NCI-H128 (cell line): ENCODE results near the gene ADGRB2.

ENCODE experiments used
- DNase-seq: peaks from one replicate; lab custom pipeline; 2025; ENCODE audit not compliant: unreplicated experiment; lab: John Stamatoyannopoulos, UW

Gene ADGRB2

DNA sequence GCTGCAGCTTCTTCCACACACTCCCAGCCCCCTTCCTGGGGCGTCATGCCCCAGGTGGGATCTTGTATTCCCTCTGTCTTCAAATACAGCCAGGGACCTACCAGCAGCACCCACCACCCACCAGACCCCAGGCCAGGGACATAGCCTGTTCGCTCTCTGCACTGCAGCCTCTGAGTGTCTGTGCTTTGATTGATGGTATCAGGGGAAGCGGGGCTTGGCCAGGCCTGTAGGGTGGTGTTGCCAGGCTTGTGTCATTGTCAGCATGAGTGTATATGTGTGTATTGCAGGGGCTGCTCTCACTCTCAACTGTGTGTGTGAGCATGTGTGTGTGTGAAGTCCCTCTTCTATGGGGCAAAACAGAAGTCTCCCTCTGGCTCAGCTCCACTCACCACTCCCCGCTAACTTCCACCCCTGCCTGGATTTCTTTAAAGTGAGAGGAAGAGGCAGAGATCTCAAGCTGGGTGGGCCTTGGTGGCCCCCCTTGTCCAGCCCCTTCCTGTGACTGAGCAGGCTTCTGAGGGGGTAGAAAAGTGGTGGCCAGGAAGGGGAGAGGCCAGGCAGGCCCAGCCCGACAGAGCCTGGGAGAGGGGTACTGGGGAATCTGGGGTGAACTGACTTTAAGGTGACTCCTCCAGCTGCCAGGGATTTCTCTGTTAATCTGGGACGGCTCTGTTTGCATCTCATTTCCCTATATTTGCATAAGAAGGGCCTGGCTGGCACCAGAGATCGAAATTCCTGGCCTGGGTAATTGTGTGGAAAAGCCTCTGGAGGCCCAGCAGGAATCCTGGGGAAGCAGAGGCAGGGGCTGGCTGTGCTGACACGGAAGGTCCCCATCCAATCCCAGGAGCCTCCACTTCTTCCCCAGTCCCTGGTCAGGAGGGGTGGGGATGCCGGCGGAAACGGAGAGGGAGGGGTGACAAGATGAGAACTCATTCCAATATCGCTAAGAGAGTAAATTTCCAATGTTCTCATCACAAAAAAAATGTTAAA lies 18.6 kb upstream of the ADGRB2 start:
- DNase-seq, result no peak

GRCh38 chr1:31781756-31782371 lies 17.7 kb upstream of the ADGRB2 start:
- no peak for DNase-seq

- no peak for DNase-seq
These were observed 17.1 kb upstream of the ADGRB2 start for GRCh38 chr1:31781138-31781755.

- no peak for DNase-seq
These were observed 16.5 kb upstream of the ADGRB2 start for GRCh38 chr1:31780632-31781031.

- DNase-seq, result no peak
These were observed 15.5 kb upstream of the ADGRB2 start for GRCh38 chr1:31779687-31780086.

- DNase-seq, result no peak
These were observed 14.8 kb upstream of the ADGRB2 start for GRCh38 chr1:31778763-31779488.

GRCh38 chr1:31776516-31776915 lies 12.4 kb upstream of the ADGRB2 start:
- no peak for DNase-seq

DNA sequence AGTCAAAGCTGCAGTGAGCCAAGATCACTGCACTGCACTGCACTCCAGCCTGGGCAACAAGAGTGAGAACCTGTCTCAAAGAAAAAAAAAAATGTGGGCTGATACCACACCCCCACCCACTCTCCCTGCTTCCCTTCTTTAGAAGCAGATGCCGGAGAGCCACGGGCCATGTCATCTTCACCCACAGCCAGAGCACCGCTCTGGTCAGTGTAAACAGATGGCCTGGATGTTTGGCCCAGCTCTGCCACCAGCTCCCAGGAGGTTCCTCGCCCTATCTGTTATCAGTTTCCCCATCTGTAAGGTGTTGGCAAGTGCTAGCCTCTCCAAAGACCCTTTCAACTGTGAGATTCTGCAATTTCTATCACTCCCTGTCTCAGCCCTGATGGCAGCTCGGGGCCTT lies 11.9 kb upstream of the ADGRB2 start:
- DNase-seq, result no peak

DNA sequence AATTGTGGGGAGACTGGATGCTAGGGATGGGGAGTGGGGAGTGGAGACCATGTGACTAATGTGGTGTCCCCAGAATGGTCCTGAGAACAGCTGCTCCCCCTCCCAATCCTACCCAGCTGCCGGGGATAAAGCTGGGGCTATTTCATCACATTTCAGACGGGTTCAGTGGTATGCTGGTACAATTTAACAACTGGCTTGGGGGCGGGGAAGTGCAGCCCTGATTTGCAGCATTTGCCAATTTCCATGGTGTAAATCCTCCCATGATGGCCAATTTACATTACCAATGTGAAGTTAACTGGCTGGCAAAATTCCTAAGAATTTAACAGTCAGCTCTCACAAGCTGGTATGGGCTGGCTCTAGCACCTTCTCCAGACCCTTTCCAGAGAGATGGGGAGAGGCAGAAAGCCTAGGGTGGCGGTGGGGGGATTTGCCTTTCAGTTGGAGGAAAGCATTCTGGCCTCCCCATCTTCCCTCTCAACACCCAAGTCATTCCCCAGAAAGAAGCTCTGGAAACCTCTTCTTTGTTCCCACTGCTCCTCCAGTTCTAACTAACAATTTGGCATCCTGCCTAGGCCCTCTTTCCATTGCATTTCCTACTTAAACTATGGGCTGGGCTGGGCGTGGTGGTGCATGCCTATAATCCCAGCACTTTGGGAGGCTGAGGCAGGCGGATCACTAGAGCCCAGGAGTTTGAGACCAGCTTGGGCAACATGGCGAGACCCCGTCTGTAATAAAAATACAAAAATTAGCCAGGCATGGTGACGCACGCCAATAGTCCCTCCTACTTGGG lies 11.3 kb upstream of the ADGRB2 start:
- no peak for DNase-seq

GRCh38 chr1:31774495-31774894 lies 10.4 kb upstream of the ADGRB2 start:
- no peak for DNase-seq

- no peak for DNase-seq
These were observed 9.7 kb upstream of the ADGRB2 start for GRCh38 chr1:31773861-31774260.

DNA sequence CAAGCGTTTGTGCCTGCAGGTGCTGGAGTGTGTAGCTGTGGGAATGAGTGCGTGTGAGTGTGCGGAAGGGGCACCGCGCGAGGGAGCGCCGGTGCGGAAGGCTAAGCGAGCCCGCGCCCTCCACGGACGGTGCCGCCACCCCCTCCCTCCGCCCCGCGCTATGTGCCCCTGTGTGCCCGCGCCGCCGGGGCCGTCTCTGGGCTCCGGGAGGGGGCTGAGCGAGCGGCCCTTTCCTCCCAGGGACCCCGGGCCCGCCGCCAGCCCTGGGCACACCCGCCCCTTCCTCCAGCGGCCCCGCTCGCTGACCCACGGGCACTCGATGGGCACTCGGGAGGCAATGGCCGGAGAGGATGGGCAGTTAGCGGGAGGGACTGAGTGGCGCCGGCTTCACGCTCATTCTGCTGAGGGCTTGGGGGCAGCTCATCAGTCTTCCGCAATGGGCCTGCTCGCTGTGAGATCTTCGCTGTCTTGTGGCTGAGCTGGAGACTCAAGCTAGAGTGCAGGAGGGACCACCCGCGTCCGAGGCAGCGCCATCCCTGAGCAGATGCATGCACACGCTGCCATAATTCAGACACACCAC lies 8.6 kb upstream of the ADGRB2 start:
- no peak for DNase-seq

- DNase-seq, result no peak
These were observed 7.9 kb upstream of the ADGRB2 start for GRCh38 chr1:31771891-31772668.

DNA sequence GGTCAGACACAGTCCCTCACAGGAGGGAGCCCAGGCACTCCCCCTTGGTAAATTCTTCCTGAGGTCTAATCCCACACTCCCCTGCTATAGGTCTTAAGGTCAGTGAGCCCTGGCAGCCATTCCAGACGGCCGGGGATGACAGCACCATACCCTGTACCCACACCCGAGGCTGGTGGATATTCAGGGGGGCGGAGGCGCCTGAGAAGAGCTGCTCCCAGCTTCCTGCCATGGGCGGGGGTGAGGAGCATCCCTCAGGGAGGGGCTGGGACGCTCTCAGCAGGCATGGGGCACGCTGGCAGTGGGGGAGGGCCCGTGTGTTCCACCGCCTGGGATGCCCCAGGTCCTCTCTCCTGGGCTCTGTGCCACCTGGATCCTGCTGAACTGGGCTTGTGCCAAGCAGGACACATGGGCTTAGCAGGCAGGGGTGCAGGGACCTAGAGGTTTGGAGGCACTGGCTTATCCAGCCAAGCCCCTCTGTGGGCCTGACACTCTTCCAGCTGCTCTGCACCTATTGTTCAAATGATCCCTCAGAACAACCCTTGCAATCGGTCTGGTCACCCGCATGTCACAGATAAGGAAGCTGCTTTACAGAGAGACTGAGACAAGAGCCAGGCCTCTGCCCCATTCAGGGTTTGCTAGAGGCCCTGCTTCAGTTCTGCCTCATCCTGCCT lies 5.7 kb upstream of the ADGRB2 start:
- no peak for DNase-seq

DNA sequence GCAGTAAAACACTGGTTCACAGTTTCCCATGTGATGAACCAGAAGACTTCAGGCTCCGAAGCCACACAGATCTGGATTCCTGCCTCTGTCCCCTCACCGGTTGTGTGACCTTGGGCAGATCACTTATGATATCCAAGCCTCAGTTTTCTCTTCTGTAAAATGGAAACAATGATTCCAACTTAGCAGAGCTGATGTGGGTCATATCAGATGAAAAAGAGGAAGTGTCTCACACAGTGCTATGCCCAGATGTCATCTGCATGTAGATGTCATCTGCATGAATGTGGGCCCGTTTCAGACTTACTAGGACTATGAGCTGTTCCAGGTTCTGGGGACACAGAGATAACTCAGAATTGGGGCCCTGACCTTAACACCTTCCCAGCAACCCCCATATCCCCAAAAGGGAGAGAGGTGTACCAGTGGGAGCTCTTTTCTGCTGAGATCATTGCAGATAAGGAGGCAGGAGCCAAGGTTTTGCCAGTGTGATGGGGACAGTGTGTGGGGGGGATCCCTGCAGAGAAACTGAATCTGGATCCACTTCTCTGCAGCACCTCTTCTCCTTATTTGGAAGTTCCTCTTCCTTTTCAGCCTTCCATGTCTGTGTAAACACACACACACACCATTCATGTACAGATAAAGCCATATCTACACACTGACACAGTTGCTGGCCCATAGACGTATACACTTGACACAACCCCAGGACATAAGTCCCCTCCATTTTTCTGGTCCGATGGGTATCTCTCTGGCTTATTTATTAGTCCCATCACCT lies 5.0 kb upstream of the ADGRB2 start:
- DNase-seq, result no peak

DNA sequence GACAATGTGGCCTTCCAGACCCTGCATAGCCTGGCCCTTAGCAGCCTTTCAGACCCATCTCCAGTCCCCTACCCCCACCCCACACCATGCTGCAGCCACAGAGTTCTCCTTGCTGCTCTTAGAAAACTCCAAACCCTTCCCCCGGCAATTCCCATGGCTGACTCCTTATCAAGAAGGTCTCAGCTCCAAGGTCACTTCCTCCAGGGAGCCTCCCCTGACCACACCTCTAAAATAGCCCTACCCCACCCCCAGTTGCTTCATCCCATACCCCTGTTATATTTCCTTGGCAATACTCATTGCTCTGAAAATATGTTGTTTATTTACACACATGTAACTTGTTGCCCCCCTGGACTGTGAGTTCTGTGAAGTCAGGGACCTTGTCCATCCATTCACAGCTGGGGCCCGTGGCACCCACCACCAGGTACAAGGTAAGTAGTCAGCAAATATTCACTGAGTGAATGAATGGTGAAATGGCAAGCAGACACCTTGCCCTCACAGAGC lies 4.3 kb upstream of the ADGRB2 start:
- no peak for DNase-seq

- no peak for DNase-seq
These were observed 3.1 kb upstream of the ADGRB2 start for GRCh38 chr1:31767225-31767624.

DNA sequence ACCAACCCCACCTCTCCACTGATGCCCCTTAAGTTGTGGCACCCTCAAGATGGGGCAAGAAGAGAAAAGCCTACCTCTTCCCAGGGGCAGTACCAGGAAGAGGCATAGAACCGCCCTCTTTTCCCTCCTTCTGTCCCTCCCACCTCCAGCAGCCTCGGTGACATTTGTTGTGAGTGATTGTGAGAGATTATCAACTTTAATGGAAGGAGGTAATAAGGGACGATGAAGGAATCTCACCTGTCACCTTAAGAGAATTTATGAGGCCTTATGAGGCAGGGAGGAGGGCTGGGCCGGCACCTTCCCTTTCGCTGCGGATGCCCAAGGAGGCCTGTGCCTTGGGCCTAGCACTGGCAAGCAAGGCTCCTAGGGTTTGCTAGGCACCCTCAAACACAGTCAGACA lies 1.4 kb upstream of the ADGRB2 start:
- no peak for DNase-seq
